CD4-positive, alpha-beta T cell (primary cell): ENCODE data around the gene NTSR2. TPM values are rescaled to one million over a fixed set of nuclear protein-coding genes. Genes with fewer than 3 reads are reported as not detected.

ENCODE experiments used
- ATAC-seq: fragments of 200-7000 bp; cut with Tn5 transposase; one replicate; pipeline ENCODE4 v1.10.0; 2022; ENCODE audit warnings: mild to moderate bottlenecking; ENCODE audit not compliant: poor library complexity
- CTCF ChIA-PET: fragments of 350-600 bp; sonication (Branson Sonifier 250); formaldehyde crosslinking; loops from one replicate; lab custom pipeline; 2021; ENCODE audit warnings: antibody characterized with exemption, inconsistent platforms; lab: Charles Lee
- POLR2A ChIA-PET: fragments of 350-600 bp; sonication (Branson Sonifier 250); formaldehyde crosslinking; loops from one replicate; lab custom pipeline; 2021; ENCODE audit warnings: antibody characterized with exemption, inconsistent platforms; lab: Charles Lee
- DNase-seq, 14 experiments: peaks; one replicate each; pipeline ENCODE4 v3.0.0-alpha.2; 2013 to 2020; ENCODE audit warnings: mixed read lengths in 2 of 14
- H3K27ac ChIP-seq, 2 donors: one replicate each; pipeline versions ENCODE4 v1.5.1 to v1.7.0; 2013; ENCODE audit warnings: low read length in 2 of 2, low read depth in 1 of 2, mild to moderate bottlenecking in 1 of 2
- H3K27me3 ChIP-seq, 2 experiments: 1 replicate in 1 of 2; 2 replicates in 1 of 2; pipeline versions ENCODE4 v1.6.1 to v1.7.0; 2013; ENCODE audit warnings: low read length in 2 of 2, control low read depth in 1 of 2, mild to moderate bottlenecking in 1 of 2, moderate library complexity in 1 of 2; ENCODE audit not compliant: insufficient read depth in 2 of 2, control insufficient read depth in 1 of 2
- H3K36me3 ChIP-seq: one replicate; pipeline ENCODE4 v1.6.1; 2013; ENCODE audit warnings: low read length, control low read depth; ENCODE audit not compliant: insufficient read depth
- H3K4me1 ChIP-seq: one replicate; pipeline ENCODE4 v1.6.1; 2013; ENCODE audit warnings: low read length, control low read depth; ENCODE audit not compliant: insufficient read depth
- H3K4me3 ChIP-seq: one replicate; pipeline ENCODE4 v1.5.1; 2013; ENCODE audit warnings: mild to moderate bottlenecking, low read length, moderate library complexity
- H3K9me3 ChIP-seq, 2 experiments: 1 replicate in 1 of 2; 2 replicates in 1 of 2; pipeline versions ENCODE4 v1.6.1 to v1.7.0; 2013; ENCODE audit warnings: low read length in 2 of 2, mild to moderate bottlenecking in 2 of 2, control low read depth in 1 of 2, moderate library complexity in 1 of 2; ENCODE audit not compliant: control insufficient read depth in 1 of 2, insufficient read depth in 1 of 2
- H3K27ac Mint-ChIP-seq: one replicate; pipeline ENCODE4 v1.8.0; 2020; ENCODE audit warnings: mixed read lengths
- H3K27me3 Mint-ChIP-seq: one replicate; pipeline ENCODE4 v1.8.0; 2021; ENCODE audit warnings: mixed read lengths
- H3K36me3 Mint-ChIP-seq: one replicate; pipeline ENCODE4 v1.8.0; 2021; ENCODE audit warnings: low read depth, mixed read lengths
- H3K4me1 Mint-ChIP-seq: one replicate; pipeline ENCODE4 v1.8.0; 2021; ENCODE audit warnings: low read depth, mixed read lengths
- H3K4me3 Mint-ChIP-seq: one replicate; pipeline ENCODE4 v1.8.0; 2020; ENCODE audit warnings: mild to moderate bottlenecking, mixed read lengths
- H3K9me3 Mint-ChIP-seq: one replicate; pipeline ENCODE4 v1.8.0; 2020; ENCODE audit warnings: mixed read lengths
- intact Hi-C, 2 experiments: fragments of 100-400 bp; cut with DNase I in 1 of 2; cut with micrococcal nuclease in 1 of 2; formaldehyde crosslinking; loops; one replicate each; pipeline versions ENCODE4 v1.15.1 to v1.9.0; 2023 to 2025; cut with DNase I, micrococcal nuclease
- total RNA-seq, 174 experiments: library from RNA in 2 of 174; stranded (reverse) in 2 of 174; gene quantifications; one replicate each; pipeline ENCODE4 v1.2.3 and lab custom pipeline; 2021 to 2026
- TF ChIP-seq, protein P1 (sequence below): fragments of 200-600 bp; IDR thresholded peaks from one replicate; pipeline ENCODE4 v1.8.0; 2022; ENCODE audit warnings: antibody characterized with exemption, mild to moderate bottlenecking

The NTSR2 gene
- total RNA-seq, 2 experiments from 2014 or later = not detected

- DNase-seq = no peak
- Mint-ChIP-seq H3K4me1 (no peaks in the 10 kb centered on the region), H3K27ac (no peak overlapping the region), H3K4me3 (no peak overlapping the region), H3K9me3 (no peaks in the 10 kb centered on the region), H3K27me3 (no peaks in the 10 kb centered on the region), H3K36me3 (no peaks in the 10 kb centered on the region)
- POLR2A ChIA-PET = no interaction called here
- CTCF ChIA-PET = no interaction called here
- no peak overlapping the region for H3K27ac ChIP-seq
- no peaks in the 10 kb centered on the region for H3K9me3 ChIP-seq
- H3K36me3 ChIP-seq = no peaks in the 10 kb centered on the region
- intact Hi-C loops = no loop called here
- H3K4me3 ChIP-seq = no peak overlapping the region
- no peak for ATAC-seq
- no peaks in the 10 kb centered on the region for H3K4me1 ChIP-seq
- no peaks in the 10 kb centered on the region for H3K27me3 ChIP-seq
- TF ChIP-seq, protein P1, sequence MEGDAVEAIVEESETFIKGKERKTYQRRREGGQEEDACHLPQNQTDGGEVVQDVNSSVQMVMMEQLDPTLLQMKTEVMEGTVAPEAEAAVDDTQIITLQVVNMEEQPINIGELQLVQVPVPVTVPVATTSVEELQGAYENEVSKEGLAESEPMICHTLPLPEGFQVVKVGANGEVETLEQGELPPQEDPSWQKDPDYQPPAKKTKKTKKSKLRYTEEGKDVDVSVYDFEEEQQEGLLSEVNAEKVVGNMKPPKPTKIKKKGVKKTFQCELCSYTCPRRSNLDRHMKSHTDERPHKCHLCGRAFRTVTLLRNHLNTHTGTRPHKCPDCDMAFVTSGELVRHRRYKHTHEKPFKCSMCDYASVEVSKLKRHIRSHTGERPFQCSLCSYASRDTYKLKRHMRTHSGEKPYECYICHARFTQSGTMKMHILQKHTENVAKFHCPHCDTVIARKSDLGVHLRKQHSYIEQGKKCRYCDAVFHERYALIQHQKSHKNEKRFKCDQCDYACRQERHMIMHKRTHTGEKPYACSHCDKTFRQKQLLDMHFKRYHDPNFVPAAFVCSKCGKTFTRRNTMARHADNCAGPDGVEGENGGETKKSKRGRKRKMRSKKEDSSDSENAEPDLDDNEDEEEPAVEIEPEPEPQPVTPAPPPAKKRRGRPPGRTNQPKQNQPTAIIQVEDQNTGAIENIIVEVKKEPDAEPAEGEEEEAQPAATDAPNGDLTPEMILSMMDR = no peak
Observed at GRCh38 chr2:11709293-11709692, 39.3 kb upstream of the NTSR2 start.

DNA sequence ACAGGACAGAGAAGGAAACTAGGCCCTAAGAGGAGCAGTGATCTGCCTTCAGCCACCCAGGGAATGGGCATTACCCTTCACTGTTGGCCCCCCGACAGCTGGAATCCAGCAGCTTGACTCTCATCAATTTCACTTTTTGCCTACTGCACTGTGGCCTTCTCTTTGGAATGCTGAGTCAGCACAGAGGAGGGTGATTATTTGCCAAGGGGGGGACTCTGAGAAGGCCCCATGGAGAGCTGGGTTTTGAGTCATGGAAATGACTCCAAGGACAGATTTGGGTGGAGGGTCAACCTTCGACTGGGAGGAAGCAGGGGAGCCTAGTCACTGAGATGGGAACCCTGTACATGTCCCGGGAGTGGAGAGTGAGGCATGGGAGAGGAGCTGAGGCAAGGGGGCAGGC is 38.1 kb upstream of the NTSR2 start:
- H3K27ac Mint-ChIP-seq = no peak overlapping the region
- Histone ChIP-seq H3K4me3 (no peak overlapping the region), H3K36me3 (no peaks in the 10 kb centered on the region), H3K9me3 (no peaks in the 10 kb centered on the region), H3K27me3 (no peaks in the 10 kb centered on the region), H3K4me1 (no peaks in the 10 kb centered on the region), H3K27ac (no peak overlapping the region)
- DNase-seq = no peak
- H3K27me3 Mint-ChIP-seq = no peaks in the 10 kb centered on the region
- no peaks in the 10 kb centered on the region for H3K9me3 Mint-ChIP-seq
- H3K4me3 Mint-ChIP-seq = no peak overlapping the region
- ChIA-PET POLR2A (no interaction called here), CTCF (no interaction called here)
- no peaks in the 10 kb centered on the region for H3K4me1 Mint-ChIP-seq
- ATAC-seq = no peak
- H3K36me3 Mint-ChIP-seq = no peaks in the 10 kb centered on the region
- intact Hi-C loops = no loop called here
- TF ChIP-seq, protein P1 = no peak

- no peak overlapping the region for H3K27ac Mint-ChIP-seq
- no peak overlapping the region for H3K4me3 Mint-ChIP-seq
- ATAC-seq = no peak
- Histone ChIP-seq H3K36me3 (no peaks in the 10 kb centered on the region), H3K27me3 (no peaks in the 10 kb centered on the region), H3K9me3 (no peaks in the 10 kb centered on the region), H3K4me1 (peaks cover 8% of the 10 kb centered on the region), H3K27ac (no peak overlapping the region), H3K4me3 (no peak overlapping the region)
- no peaks in the 10 kb centered on the region for H3K9me3 Mint-ChIP-seq
- no peaks in the 10 kb centered on the region for H3K4me1 Mint-ChIP-seq
- intact Hi-C loops = no loop called here
- ChIA-PET POLR2A (no interaction called here), CTCF (interaction anchor here (1.2 kb wide), 1 partner anchor 12 kb away, joined by 3 read pairs; no protein-coding TSS in a partner anchor)
- no peaks in the 10 kb centered on the region for H3K27me3 Mint-ChIP-seq
- TF ChIP-seq, protein P1 = no peak
- no peak for DNase-seq
- no peaks in the 10 kb centered on the region for H3K36me3 Mint-ChIP-seq
Observed at GRCh38 chr2:11705711-11706110, 35.7 kb upstream of the NTSR2 start.
